ENCODE results near the gene CD200R1L. TPM values are rescaled to one million over a fixed set of nuclear protein-coding genes. Genes with fewer than 3 reads are reported as not detected.

Gene CD200R1L, protein sequence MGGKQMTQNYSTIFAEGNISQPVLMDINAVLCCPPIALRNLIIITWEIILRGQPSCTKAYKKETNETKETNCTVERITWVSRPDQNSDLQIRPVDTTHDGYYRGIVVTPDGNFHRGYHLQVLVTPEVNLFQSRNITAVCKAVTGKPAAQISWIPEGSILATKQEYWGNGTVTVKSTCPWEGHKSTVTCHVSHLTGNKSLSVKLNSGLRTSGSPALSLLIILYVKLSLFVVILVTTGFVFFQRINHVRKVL
- not detected for total RNA-seq (2021; ENCODE audit: unreplicated experiment)
- not detected for polyA plus RNA-seq (2012; ENCODE audit: insufficient read length)
- Bru-seq, nascent RNA = not detected
- percentile 3 among the genes with signal in this experiment for BruChase-seq, experiment 1, labeled RNA remaining after a 2-hour chase
- not detected for BruChase-seq, experiment 2, labeled RNA remaining after a 6-hour chase
- long read RNA-seq = 0 reads

DNA sequence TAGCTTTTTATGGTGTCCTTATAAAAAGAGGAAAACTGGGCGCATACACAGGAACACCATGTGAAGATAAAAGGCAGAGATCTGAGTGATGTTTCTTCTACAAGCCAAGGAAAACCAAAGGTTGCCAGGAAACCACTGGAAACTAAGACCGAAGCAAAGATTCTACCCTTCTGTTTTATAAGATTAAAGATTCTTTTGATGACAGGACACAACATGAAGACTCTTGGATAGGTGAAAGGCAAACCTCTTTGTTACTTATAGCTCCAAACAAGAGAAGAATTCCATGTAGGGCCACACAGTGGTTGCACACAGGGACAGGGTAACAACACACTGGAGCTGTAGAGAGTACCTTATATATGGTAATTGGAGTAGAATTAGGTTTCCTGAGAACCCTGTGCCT, at the start of gene CD200R1L:
TSS of gene CD200R1L (minus strand) at position 101 of the 400 bp plus-strand sequence. CDS start 17,497 bp downstream, outside the sequence.
- BruUV-seq (replicated peaks) = no TSS peak
- ATAC-seq (no peak), DNase-seq (ENCODE audit: low read depth, low spot score) (no peak)
- Histone ChIP-seq H3K27me3 (ENCODE audit: control insufficient read depth, insufficient read depth, low read length) (no peaks in the 10 kb centered on the region), H3K4me1 (ENCODE audit: control insufficient read depth, insufficient read depth, low read length) (no peaks in the 10 kb centered on the region), H3K9me3 (ENCODE audit: control insufficient read depth, insufficient read depth, low read depth, low read length) (no peaks in the 10 kb centered on the region), H3K36me3 (ENCODE audit: control insufficient read depth, insufficient read depth, low read length) (no peaks in the 10 kb centered on the region), H3K27ac (ENCODE audit: low read length) (no peak within 1 kb of the TSS), H3K4me3 (ENCODE audit: low read depth in 2 of 2, low read length in 2 of 2) (no peak within 1 kb of the TSS)
- ChIA-PET POLR2A (no interaction called here), CTCF (no interaction called here)
- in situ Hi-C loops (cut with HindIII; ENCODE audit: low pct_unique_long_range_greater_than_20kb, low sequenced_read_pairs) = no loop called here
- intact Hi-C loops (cut with micrococcal nuclease; ENCODE audit: unreplicated experiment) = no loop called here
- no peak for TF ChIP-seq REST (IDR thresholded peaks at IDR 0.05; ENCODE audit: insufficient read depth in 1 of 2, low read depth in 2 of 2, low read length in 1 of 2)
- TF ChIP-seq, protein P1, sequence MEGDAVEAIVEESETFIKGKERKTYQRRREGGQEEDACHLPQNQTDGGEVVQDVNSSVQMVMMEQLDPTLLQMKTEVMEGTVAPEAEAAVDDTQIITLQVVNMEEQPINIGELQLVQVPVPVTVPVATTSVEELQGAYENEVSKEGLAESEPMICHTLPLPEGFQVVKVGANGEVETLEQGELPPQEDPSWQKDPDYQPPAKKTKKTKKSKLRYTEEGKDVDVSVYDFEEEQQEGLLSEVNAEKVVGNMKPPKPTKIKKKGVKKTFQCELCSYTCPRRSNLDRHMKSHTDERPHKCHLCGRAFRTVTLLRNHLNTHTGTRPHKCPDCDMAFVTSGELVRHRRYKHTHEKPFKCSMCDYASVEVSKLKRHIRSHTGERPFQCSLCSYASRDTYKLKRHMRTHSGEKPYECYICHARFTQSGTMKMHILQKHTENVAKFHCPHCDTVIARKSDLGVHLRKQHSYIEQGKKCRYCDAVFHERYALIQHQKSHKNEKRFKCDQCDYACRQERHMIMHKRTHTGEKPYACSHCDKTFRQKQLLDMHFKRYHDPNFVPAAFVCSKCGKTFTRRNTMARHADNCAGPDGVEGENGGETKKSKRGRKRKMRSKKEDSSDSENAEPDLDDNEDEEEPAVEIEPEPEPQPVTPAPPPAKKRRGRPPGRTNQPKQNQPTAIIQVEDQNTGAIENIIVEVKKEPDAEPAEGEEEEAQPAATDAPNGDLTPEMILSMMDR (IDR thresholded peaks at IDR 0.05) = no peak

GRCh38 chr3:112894258-112894657, 47.6 kb upstream of the CD200R1L start:
- BruUV-seq (replicated peaks) = no TSS peak
- intact Hi-C loops (cut with micrococcal nuclease; ENCODE audit: unreplicated experiment) (no loop called here), in situ Hi-C loops (cut with HindIII; ENCODE audit: low pct_unique_long_range_greater_than_20kb, low sequenced_read_pairs) (no loop called here)
- Histone ChIP-seq H3K4me3 (ENCODE audit: low read depth in 2 of 2, low read length in 2 of 2) (no peak overlapping the region), H3K27me3 (ENCODE audit: control insufficient read depth, insufficient read depth, low read length) (no peaks in the 10 kb centered on the region), H3K27ac (ENCODE audit: low read length) (no peak overlapping the region), H3K4me1 (ENCODE audit: control insufficient read depth, insufficient read depth, low read length) (no peaks in the 10 kb centered on the region), H3K36me3 (ENCODE audit: control insufficient read depth, insufficient read depth, low read length) (no peaks in the 10 kb centered on the region), H3K9me3 (ENCODE audit: control insufficient read depth, insufficient read depth, low read depth, low read length) (no peaks in the 10 kb centered on the region)
- no peak for ATAC-seq
- TF ChIP-seq, protein P1 (IDR thresholded peaks at IDR 0.05) = no peak
- no peak for TF ChIP-seq SIN3A (IDR thresholded peaks at IDR 0.05; ENCODE audit: borderline replicate concordance, insufficient read depth, low read depth, low read length)
- no peak for DNase-seq (ENCODE audit: low read depth, low spot score)
- CTCF ChIA-PET = no interaction called here
- POLR2A ChIA-PET = no interaction called here

Data from Panc1 (cell line).